ENCODE results near the gene PRSS1. TPM values are rescaled to one million over a fixed set of nuclear protein-coding genes. Genes with fewer than 3 reads are reported as not detected.
"Not testable (repeated sequence)": the region's sequence is repeated elsewhere in the genome, so short reads cannot be mapped to it uniquely, and the experiment has no call there.

PRSS1 gene
- not detected for total RNA-seq

GRCh38 chr7:142749218-142749993 lies at the start of gene PRSS1:
TSS of gene PRSS1 (plus strand) at chr7:142749472. CDS start at chr7:142749485, 13 bp downstream.
- Histone ChIP-seq H3K27ac (no peak within 1 kb of the TSS), H3K9me3 (no peaks in the 10 kb centered on the region), H3K36me3 (no peaks in the 10 kb centered on the region), H3K4me1 (no peaks in the 10 kb centered on the region), H3K4me3 (no peak within 1 kb of the TSS), H3K27me3 (no peaks in the 10 kb centered on the region)
- DNase-seq (ENCODE audit: low spot score in 2 of 2): no peak
- intact Hi-C loops (cut with DNase I; ENCODE audit: low total_unique reads): no loop called here
- no peak for TF ChIP-seq POLR2AphosphoS5 (IDR thresholded peaks at IDR 0.05)
- TF ChIP-seq POLR2A (IDR thresholded peaks at IDR 0.05): no peak
- no peak for TF ChIP-seq CTCF (IDR thresholded peaks at IDR 0.05)

- intact Hi-C loops (cut with DNase I; ENCODE audit: low total_unique reads); H3K27me3 ChIP-seq; DNase-seq (ENCODE audit: low spot score in 2 of 2); H3K4me3 ChIP-seq; H3K36me3 ChIP-seq; H3K9me3 ChIP-seq; H3K4me1 ChIP-seq; H3K27ac ChIP-seq: not testable (repeated sequence)
Measured at GRCh38 chr7:142700935-142701334, 48.3 kb upstream of the PRSS1 start.

- H3K4me3 ChIP-seq: no peak overlapping the region
- H3K9me3 ChIP-seq: no peaks in the 10 kb centered on the region
- TF ChIP-seq POLR2A (IDR thresholded peaks at IDR 0.05) (no peak), CTCF (IDR thresholded peaks at IDR 0.05) (no peak), POLR2AphosphoS5 (IDR thresholded peaks at IDR 0.05) (no peak)
- intact Hi-C loops (cut with DNase I; ENCODE audit: low total_unique reads): no loop called here
- H3K4me1 ChIP-seq: no peaks in the 10 kb centered on the region
- H3K27me3 ChIP-seq: no peaks in the 10 kb centered on the region
- no peak for DNase-seq (ENCODE audit: low spot score in 2 of 2)
- H3K36me3 ChIP-seq: no peaks in the 10 kb centered on the region
- no peak overlapping the region for H3K27ac ChIP-seq
Measured at GRCh38 chr7:142703655-142704305, 45.5 kb upstream of the PRSS1 start.

GRCh38 chr7:142708726-142709125 lies 40.5 kb upstream of the PRSS1 start:
- DNase-seq (ENCODE audit: low spot score in 2 of 2); intact Hi-C loops (cut with DNase I; ENCODE audit: low total_unique reads); H3K4me3 ChIP-seq: not testable (repeated sequence)

GRCh38 chr7:142709921-142710320 lies 39.4 kb upstream of the PRSS1 start:
- Histone ChIP-seq H3K9me3 (no peaks in the 10 kb centered on the region), H3K27ac (no peak overlapping the region), H3K36me3 (no peaks in the 10 kb centered on the region), H3K4me1 (no peaks in the 10 kb centered on the region), H3K4me3 (no peak overlapping the region), H3K27me3 (no peaks in the 10 kb centered on the region)
- TF ChIP-seq POLR2AphosphoS5 (IDR thresholded peaks at IDR 0.05) (no peak), POLR2A (IDR thresholded peaks at IDR 0.05) (no peak)
- no peak for DNase-seq (ENCODE audit: low spot score in 2 of 2)
- intact Hi-C loops (cut with DNase I; ENCODE audit: low total_unique reads): no loop called here

More at GRCh38 chr7:142708726-142709125, 40.5 kb upstream of the PRSS1 start:
- not testable (repeated sequence) for H3K36me3 ChIP-seq, H3K27me3 ChIP-seq, H3K27ac ChIP-seq, H3K9me3 ChIP-seq, H3K4me1 ChIP-seq

- H3K27ac ChIP-seq: no peak overlapping the region
- intact Hi-C loops (cut with DNase I; ENCODE audit: low total_unique reads): no loop called here
- no peak for DNase-seq (ENCODE audit: low spot score in 2 of 2)
- H3K4me1 ChIP-seq: no peaks in the 10 kb centered on the region
- H3K27me3 ChIP-seq: no peaks in the 10 kb centered on the region
- H3K36me3 ChIP-seq: no peaks in the 10 kb centered on the region
- no peak for TF ChIP-seq POLR2A (IDR thresholded peaks at IDR 0.05)
- TF ChIP-seq CTCF (IDR thresholded peaks at IDR 0.05): no peak
- TF ChIP-seq POLR2AphosphoS5 (IDR thresholded peaks at IDR 0.05): no peak
- no peaks in the 10 kb centered on the region for H3K9me3 ChIP-seq
- no peak overlapping the region for H3K4me3 ChIP-seq
Measured at GRCh38 chr7:142711196-142711595, 38.1 kb upstream of the PRSS1 start.

Data from breast epithelium (tissue), 4 donors.